COLO668 (cell line): ENCODE data around the gene KCTD19.

Experiments
- DNase-seq: peaks from one replicate; lab custom pipeline; 2025; ENCODE audit not compliant: unreplicated experiment; lab: John Stamatoyannopoulos, UW

Gene KCTD19

GRCh38 chr16:67260426-67261063 lies 66.0 kb downstream of the KCTD19 start:
- peak; percentile 37 for DNase-seq

- no peak for DNase-seq
Measured at GRCh38 chr16:67259705-67260104, 66.8 kb downstream of the KCTD19 start.

GRCh38 chr16:67258161-67258835 lies 68.2 kb downstream of the KCTD19 start:
- DNase-seq = no peak

- no peak for DNase-seq
Measured at GRCh38 chr16:67257486-67258160, 68.9 kb downstream of the KCTD19 start.

GRCh38 chr16:67256701-67257230 lies 69.8 kb downstream of the KCTD19 start:
- DNase-seq = no peak

- DNase-seq = no peak
Measured at GRCh38 chr16:67255553-67256221, 70.9 kb downstream of the KCTD19 start.

- DNase-seq = no peak
Measured at GRCh38 chr16:67254801-67255552, 71.6 kb downstream of the KCTD19 start.

- DNase-seq = no peak
Measured at GRCh38 chr16:67252609-67253497, 73.7 kb downstream of the KCTD19 start.

GRCh38 chr16:67250045-67250327 lies 76.6 kb downstream of the KCTD19 start:
- DNase-seq = no peak

- DNase-seq = no peak
Measured at GRCh38 chr16:67249178-67250044, 77.1 kb downstream of the KCTD19 start.

- DNase-seq = peak; percentile 24
Measured at GRCh38 chr16:67248401-67249177, 78.0 kb downstream of the KCTD19 start, which contains the start of gene SLC9A5. TSS of gene SLC9A5 (plus strand) at chr16:67248979. CDS start at chr16:67249015, 36 bp downstream.

GRCh38 chr16:67248073-67248400 lies 78.5 kb downstream of the KCTD19 start:
- DNase-seq = no peak

- DNase-seq = peak; percentile 86
Measured at GRCh38 chr16:67247192-67248072, 79.1 kb downstream of the KCTD19 start, which contains the start of gene FHOD1. TSS of gene FHOD1 (minus strand) at chr16:67247481. CDS start at chr16:67247410, 71 bp downstream.

GRCh38 chr16:67246756-67247191 lies 79.8 kb downstream of the KCTD19 start:
- DNase-seq = peak; percentile 93

- peak; percentile 76 for DNase-seq
Measured at GRCh38 chr16:67246081-67246755, 80.3 kb downstream of the KCTD19 start.

- no peak for DNase-seq
Measured at GRCh38 chr16:67245674-67246080, 80.9 kb downstream of the KCTD19 start.
